ENCODE data around the gene MPV17L2. TPM values are rescaled to one million over a fixed set of nuclear protein-coding genes. Genes with fewer than 3 reads are reported as not detected.
A peak's percentile ranks its signal among the peaks of the same experiment; 100 is the strongest.

The MPV17L2 gene
- total and polyA plus RNA-seq, 2 of the 4 experiments (the other 2 are of a cell fraction) = 7.2 to 19.5 TPM

DNA sequence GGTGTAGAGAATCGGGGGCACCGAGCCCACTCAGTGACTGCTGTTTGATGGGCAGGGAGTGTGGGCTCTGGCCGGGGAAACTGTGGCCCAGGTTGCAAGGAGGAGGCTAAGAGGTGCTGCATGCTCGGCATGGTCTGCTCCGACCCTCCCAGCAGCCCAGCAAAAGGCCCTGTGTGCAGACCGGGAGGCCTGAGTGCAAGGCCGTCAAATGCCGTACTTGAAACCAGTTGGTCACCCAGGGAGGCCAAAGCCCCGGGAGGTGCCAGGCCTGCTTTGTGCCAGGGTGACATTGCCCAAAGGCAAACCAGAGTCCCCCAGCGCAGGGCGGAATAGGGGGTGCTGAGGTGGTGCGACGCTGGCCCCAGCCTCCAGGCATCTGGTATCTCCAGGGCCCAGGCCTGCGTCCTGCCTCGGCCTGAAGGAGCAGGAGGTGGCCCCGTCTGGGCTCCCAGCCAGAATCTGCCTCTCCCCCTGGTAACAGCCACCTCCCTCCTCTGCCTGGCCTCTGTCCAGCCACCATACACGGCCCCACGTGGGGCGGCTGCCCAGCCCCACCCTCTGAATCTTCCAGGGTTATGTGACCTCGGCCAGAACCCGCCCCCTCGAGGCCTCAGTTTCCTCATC, 36.1 kb upstream of the MPV17L2 start:
- Histone ChIP-seq H3K9ac (ENCODE audit: low read depth, low read length) (peak overlapping the region; percentile 12; the same call in 1 of the 2 replicates), H3K14ac (replicated peaks; ENCODE audit: low read depth, low read length) (no peak overlapping the region), H3K4me2 (ENCODE audit: low read depth, low read length) (peak overlapping the region; percentile 10; the same call in 1 of the 2 replicates), H2AFZ (replicated peaks; ENCODE audit: low read length, poor library complexity) (peak overlapping the region; percentile 70), H3K4me1 (ENCODE audit: control insufficient read depth, insufficient read depth, low read length) (peaks cover 20% of the 10 kb centered on the region), H2BK5ac (ENCODE audit: low read depth, low read length, poor library complexity, severe bottlenecking) (no peak overlapping the region), H3K56ac (ENCODE audit: extremely low read depth, insufficient read depth, low read length) (no peak overlapping the region), H3K9me1 (ENCODE audit: insufficient read depth, low read length) (peaks cover 11% of the 10 kb centered on the region), H4K8ac (ENCODE audit: low read depth in 2 of 2, low read length in 2 of 2) (peak overlapping the region in 1 of 2 experiments; percentile 65; a peak in 2 of 4 replicates), H4K20me1 (ENCODE audit: insufficient read depth, low read length) (peaks cover 29% of the 10 kb centered on the region), H3K23ac (ENCODE audit: low read depth, low read length) (0 out of 2 replicates have a peak overlapping the region, but pooled peaks have one; percentile 14), H3K27me3 (ENCODE audit: control insufficient read depth, insufficient read depth, low read length) (no peaks in the 10 kb centered on the region), H3K9me3 (ENCODE audit: control insufficient read depth, insufficient read depth, low read length) (no peaks in the 10 kb centered on the region), H2AK9ac (replicated peaks; ENCODE audit: low read depth, low read length, poor library complexity) (peak overlapping the region; percentile 96), H2BK20ac (ENCODE audit: low read depth, low read length) (no peak overlapping the region), H3K79me1 (ENCODE audit: low read depth in 1 of 2, low read length in 2 of 2) (peaks cover 21 to 52% of the 10 kb centered on the region in 2 experiments), H2AK5ac (ENCODE audit: low read depth, low read length) (peak overlapping the region; percentile 54), H2BK15ac (ENCODE audit: low read depth, low read length) (no peak overlapping the region), H3K4ac (ENCODE audit: low read depth, low read length) (peak overlapping the region; percentile 10; the same call in 1 of the 2 replicates), H3K27ac (ENCODE audit: insufficient read depth, low read length) (peak overlapping the region; percentile 13; the same call in 1 of the 2 replicates), H3K36me3 (ENCODE audit: control insufficient read depth, insufficient read depth, low read length) (peaks cover 17% of the 10 kb centered on the region), H4K5ac (ENCODE audit: low read depth, low read length) (no peak overlapping the region; the same call in 1 of the 2 replicates), H3K4me3 (ENCODE audit: insufficient read depth, low read depth, low read length) (no peak overlapping the region), H2BK120ac (ENCODE audit: low read depth, low read length) (no peak overlapping the region; the same call in 1 of the 2 replicates), H3K18ac (ENCODE audit: low read depth, low read length) (no peak overlapping the region), H4K91ac (ENCODE audit: insufficient read depth, low read depth, low read length) (no peak overlapping the region)
- DNase-seq (peak; percentile 83), ATAC-seq (ENCODE audit: low read depth) (peak; percentile 1; the same call in 1 of the 2 replicates)
- CTCF ChIA-PET = no interaction called here
- intact Hi-C loops (cut with micrococcal nuclease) (loop anchor here (10.0 kb wide), 1 partner anchor 152 kb away; the partner anchor contains the start of gene ARRDC2), dilution Hi-C loops (cut with HindIII; ENCODE audit: low sequenced_read_pairs, unreplicated experiment) (no loop called here), in situ Hi-C loops (cut with MboI; ENCODE audit: low sequenced_read_pairs) (no loop called here)
- POLR2A ChIA-PET (ENCODE audit: unreplicated experiment) = no interaction called here
- TF ChIP-seq MXI1 (IDR thresholded peaks at IDR 0.05; ENCODE audit: borderline replicate concordance, low read depth, low read length) (peak; percentile 62; the same call in 1 of the 2 replicates), FOS (IDR thresholded peaks at IDR 0.05; ENCODE audit: low read depth, low read length) (no peak), RFX5 (IDR thresholded peaks at IDR 0.05; ENCODE audit: low read depth, low read length) (peak; percentile 81), CEBPB (IDR thresholded peaks at IDR 0.05; ENCODE audit: low read depth, low read length) (no peak), RCOR1 (IDR thresholded peaks at IDR 0.05; ENCODE audit: insufficient replicate concordance, low read length) (no peak), CHD1 (IDR thresholded peaks at IDR 0.05; ENCODE audit: low read depth, low read length) (no peak), POLR2A (IDR thresholded peaks at IDR 0.05; ENCODE audit: low read depth, low read length) (no peak), BHLHE40 (IDR thresholded peaks at IDR 0.05; ENCODE audit: low read depth, low read length) (no peak), SMC3 (IDR thresholded peaks at IDR 0.05; ENCODE audit: low read depth, low read length) (no peak), MAZ (IDR thresholded peaks at IDR 0.05; ENCODE audit: borderline replicate concordance, low read depth, low read length) (peak; percentile 45; the same call in 1 of the 2 replicates)
- TF ChIP-seq, protein P1, sequence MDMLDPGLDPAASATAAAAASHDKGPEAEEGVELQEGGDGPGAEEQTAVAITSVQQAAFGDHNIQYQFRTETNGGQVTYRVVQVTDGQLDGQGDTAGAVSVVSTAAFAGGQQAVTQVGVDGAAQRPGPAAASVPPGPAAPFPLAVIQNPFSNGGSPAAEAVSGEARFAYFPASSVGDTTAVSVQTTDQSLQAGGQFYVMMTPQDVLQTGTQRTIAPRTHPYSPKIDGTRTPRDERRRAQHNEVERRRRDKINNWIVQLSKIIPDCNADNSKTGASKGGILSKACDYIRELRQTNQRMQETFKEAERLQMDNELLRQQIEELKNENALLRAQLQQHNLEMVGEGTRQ (IDR thresholded peaks at IDR 0.05; ENCODE audit: low read depth, low read length) = peak; percentile 90
- TF ChIP-seq, protein P2, sequence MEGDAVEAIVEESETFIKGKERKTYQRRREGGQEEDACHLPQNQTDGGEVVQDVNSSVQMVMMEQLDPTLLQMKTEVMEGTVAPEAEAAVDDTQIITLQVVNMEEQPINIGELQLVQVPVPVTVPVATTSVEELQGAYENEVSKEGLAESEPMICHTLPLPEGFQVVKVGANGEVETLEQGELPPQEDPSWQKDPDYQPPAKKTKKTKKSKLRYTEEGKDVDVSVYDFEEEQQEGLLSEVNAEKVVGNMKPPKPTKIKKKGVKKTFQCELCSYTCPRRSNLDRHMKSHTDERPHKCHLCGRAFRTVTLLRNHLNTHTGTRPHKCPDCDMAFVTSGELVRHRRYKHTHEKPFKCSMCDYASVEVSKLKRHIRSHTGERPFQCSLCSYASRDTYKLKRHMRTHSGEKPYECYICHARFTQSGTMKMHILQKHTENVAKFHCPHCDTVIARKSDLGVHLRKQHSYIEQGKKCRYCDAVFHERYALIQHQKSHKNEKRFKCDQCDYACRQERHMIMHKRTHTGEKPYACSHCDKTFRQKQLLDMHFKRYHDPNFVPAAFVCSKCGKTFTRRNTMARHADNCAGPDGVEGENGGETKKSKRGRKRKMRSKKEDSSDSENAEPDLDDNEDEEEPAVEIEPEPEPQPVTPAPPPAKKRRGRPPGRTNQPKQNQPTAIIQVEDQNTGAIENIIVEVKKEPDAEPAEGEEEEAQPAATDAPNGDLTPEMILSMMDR (conservative IDR thresholded peaks at IDR 0.05; ENCODE audit: low read depth, low read length) = no peak
- WGBS, 2 experiments (ENCODE audit: extremely low coverage in 2 of 2, insufficient read length in 1 of 2) = 37% methylated on average over 8 of the region's 22 CpGs; no CpG with 5 or more reads in 1 of the 2 experiments
- no TSS peak for BruUV-seq (replicated peaks)

All from IMR-90 (cell line).